HG02852 (cell line): ENCODE measurements around the gene CTSC.
A peak's percentile ranks its signal among the peaks of the same experiment; 100 is the strongest.
"Not testable (repeated sequence)": the region's sequence is repeated elsewhere in the genome, so short reads cannot be mapped to it uniquely, and the experiment has no call there.

Experiments
- ATAC-seq: cut with Tn5 transposase; IDR thresholded peaks from one replicate; pipeline ENCODE4 v1.9.1; 2021; ENCODE audit warnings: mild to moderate bottlenecking, moderate library complexity; ENCODE audit not compliant: unreplicated experiment

CTSC gene

DNA sequence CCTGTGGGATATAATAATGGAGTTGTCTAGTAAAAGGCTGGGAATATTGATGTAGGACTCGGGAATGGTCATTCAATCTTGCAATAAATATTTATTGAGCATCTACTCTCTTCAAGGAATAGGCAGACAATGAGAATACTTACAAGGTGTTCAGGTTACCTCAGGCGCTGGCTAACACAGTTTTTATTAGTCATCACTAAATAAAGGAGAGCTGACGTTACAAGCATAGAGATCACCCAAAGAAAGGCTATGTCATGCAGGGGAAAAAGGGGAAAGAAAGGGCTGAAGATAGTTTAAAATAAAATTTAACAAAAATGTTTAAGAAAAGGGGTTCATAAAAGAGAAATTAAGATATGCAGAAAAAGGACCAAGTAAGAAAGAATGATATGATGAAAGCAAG lies 15.8 kb upstream of the CTSC start:
- no peak for ATAC-seq

GRCh38 chr11:88352139-88352538 lies 14.6 kb upstream of the CTSC start:
- no peak for ATAC-seq

GRCh38 chr11:88348870-88349269 lies 11.3 kb upstream of the CTSC start:
- ATAC-seq: no peak

DNA sequence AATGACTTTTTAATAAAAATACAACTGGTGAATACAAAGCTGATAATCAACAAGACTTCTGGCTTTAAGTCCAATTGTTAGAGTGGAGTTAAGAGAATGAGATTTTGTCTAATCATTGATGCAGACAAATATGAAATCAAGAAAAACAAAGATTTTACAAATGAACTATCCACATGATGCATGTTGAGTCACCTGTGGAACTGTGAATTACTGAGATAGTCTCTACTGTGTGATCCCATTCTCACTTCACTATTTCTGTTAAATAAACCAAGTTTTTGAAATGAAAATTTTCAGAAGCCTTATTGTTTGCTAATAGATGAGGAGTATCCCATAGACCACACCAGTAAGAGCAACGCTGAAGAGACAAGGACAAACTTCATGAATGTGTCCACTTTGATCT lies 8.4 kb upstream of the CTSC start:
- ATAC-seq: no peak

- no peak for ATAC-seq
Observed at GRCh38 chr11:88345408-88345807, 7.9 kb upstream of the CTSC start.

- no peak for ATAC-seq
Observed at GRCh38 chr11:88344869-88345268, 7.3 kb upstream of the CTSC start.

DNA sequence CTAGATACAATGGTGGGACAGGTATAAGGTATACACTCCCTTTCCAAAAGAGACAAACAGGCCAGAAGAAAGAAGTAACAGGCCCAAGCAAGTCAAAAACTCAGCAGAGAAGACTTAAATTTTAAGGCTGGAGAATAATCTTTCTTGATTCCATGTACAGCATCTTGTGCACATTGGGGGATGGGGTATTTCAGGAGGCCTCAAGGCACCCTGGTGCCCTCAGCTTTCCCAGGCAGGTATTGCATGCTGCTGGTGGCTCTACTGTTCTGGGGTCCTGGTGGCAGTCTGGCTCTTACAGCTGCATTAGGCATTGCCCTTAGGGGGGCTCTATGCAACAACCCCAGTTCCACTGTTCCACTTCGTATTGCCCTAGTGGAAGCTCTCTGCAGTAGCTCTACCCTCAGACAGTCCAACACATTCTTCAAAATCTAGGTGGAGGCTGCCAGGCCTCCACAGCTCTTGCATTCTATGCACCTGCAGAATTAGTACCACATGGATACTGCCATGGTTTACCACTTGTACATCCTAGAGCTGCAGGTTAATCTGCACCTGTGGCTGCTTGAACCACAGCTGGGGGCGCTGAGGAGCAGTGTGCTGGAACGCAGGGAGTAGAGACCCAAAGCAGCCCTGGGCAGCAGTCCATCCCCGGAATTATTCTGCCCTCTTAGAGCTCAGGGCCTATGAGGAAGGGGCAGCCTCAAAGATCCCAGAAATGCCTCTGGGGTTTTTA lies 4.2 kb upstream of the CTSC start:
- ATAC-seq: no peak

- ATAC-seq: no peak
Observed at GRCh38 chr11:88340366-88340935, 2.9 kb upstream of the CTSC start.

DNA sequence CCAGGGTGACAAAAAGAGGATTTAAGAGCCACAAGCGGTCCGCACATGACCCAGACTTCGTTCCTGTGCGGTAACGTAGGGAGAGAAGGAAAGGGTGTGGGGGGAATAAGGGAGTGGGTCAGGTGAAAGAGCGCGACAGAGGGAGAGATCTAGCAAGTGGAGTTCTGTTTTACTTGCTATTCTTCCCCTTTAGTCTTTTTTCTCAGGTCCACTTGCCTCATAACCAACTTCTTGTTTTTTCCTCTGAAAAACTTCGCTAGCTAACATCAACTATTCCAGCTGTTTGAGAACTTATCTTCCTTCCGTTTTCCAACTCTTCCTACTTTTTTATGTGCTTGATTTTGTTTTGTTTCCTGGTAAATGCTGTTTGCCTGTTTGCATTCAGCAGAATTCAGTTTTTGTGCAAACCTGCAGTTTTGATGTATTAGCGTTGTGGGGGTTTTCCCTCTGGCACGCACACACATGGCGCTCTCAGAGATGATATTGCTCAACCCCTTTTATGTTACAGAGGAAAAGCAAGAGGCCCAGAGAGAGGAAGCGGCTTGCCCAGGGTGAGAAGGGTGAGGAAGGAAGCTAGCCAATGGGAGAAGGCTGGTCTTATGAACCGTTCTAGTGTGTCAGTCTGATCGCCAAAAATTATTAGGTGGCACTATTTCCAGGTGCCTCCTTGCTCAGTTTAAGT lies 592 bp upstream of the CTSC start:
- ATAC-seq: peak; percentile 38

DNA sequence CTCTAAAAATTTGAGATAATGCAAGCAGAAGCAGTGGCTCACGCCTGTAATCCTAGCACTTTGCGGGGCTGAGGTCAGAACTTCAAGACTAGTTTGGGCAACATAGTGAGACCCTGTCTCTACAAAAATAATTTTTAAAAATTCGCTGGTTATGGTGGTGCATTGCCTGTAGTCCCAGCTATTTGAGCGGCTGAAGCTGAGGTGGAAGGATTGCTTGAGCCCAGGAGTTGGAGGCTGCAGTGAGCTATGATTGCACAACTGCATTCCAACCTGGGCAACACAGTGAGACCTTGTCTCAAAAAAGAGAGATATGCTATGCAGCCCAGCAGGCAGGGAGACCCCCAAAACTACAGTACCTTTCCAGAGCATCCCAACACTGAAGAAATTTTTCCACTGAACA lies 2.3 kb downstream of the CTSC start:
- no peak for ATAC-seq

DNA sequence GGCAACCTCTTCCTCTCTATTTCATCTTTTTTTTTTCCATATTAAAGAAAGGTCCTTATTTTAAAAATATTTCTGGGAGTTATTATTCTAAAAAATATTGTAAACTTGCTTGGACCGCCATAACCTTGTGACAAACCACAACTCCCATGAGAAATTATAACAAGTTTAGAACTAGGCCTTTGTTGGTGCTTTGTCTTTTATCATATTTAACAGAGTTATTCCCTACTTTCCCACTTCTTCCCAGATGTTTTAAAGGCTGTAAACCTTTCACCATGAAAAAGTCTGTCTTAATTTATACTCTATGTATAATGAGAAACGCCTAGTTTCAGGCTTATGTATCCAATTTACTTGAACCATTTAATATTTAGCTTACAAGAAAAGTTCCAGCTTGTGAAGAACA lies 3.7 kb downstream of the CTSC start:
- no peak for ATAC-seq

DNA sequence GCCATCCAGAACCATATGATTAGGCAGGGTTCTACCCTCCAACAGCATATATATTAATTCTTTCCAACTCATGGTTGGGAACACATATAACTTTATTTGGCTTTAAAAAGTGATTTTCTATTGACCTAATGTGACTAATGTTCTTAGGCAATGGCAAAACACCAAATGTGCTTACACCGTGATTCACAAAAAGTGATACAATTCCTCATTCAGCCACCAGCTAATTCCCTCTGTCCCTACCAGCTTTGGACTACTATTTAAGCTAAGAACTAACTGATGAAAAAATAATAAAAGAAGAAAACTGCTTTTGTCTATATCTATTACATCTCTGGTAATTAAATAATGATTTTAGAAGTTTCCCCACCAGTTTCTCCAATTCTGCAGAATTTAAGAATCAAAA lies 4.7 kb downstream of the CTSC start:
- no peak for ATAC-seq

- no peak for ATAC-seq
Observed at GRCh38 chr11:88330826-88331428, 6.6 kb downstream of the CTSC start.

DNA sequence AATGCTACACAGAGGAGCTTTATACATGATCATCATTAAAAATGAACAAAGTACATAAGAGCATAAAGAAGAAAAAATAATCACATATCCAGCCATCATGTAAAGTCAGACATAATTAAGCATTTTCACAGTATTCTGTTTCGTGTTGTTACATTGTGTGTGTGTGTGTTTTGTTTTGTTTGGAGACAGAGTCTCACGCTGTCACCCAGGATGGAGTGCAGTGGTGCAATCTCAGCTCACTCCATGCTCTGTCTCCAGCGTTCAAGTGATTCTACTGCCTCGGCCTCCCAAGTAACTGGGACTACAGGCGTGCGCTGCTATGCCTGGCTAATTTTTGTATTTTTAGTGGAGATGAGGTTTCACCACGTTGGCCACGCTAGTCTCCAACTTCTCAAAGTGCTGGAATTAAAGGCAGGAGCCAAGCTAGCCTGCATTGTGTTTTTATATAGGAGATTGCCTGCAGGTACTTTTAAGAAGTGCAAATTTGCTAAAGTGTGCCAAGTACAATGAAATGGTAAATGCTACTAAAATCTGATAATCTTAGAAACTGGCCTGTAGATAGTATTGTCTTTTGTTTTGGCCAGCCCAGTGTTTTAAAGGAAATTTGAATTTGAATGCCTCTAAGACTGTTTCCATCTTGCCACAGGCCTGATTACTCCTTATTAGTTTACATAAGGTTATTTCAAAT lies 7.8 kb downstream of the CTSC start:
- no peak for ATAC-seq

DNA sequence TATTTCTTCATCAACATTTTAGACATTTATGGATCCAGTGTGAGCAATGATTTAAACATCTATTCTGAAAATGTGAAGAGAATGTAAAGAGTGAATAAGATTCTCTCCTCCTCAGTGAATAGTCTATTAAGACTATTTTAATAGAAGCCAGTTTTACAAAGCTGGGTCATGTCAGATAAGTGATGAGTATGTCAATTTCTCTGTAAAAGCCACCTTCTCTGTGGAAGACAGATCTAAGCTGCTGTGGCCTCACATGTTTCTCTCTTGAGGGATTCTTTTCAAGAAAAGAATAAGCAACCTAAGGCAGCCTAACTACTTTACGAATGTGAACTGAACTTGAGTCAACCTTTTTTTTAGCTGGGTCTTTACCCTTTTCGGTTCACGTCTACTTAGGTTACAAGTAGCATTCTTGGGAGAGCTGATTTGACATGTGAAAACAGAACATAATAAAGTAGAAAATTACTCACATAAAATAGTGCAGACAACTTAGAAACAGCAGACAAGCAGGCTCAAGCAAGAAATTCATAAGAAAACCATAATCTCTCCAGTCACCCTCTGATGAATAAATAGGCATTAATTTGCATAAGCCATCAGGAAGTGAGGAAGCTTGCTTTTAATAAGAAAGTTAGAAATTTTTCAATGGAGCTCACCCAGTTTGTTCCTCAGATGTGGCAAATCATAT lies 9.9 kb downstream of the CTSC start:
- ATAC-seq: peak; percentile 43

- ATAC-seq: peak; percentile 53
Observed at GRCh38 chr11:88327061-88327460, 10.5 kb downstream of the CTSC start.

- no peak for ATAC-seq
Observed at GRCh38 chr11:88326099-88326498, 11.4 kb downstream of the CTSC start.

DNA sequence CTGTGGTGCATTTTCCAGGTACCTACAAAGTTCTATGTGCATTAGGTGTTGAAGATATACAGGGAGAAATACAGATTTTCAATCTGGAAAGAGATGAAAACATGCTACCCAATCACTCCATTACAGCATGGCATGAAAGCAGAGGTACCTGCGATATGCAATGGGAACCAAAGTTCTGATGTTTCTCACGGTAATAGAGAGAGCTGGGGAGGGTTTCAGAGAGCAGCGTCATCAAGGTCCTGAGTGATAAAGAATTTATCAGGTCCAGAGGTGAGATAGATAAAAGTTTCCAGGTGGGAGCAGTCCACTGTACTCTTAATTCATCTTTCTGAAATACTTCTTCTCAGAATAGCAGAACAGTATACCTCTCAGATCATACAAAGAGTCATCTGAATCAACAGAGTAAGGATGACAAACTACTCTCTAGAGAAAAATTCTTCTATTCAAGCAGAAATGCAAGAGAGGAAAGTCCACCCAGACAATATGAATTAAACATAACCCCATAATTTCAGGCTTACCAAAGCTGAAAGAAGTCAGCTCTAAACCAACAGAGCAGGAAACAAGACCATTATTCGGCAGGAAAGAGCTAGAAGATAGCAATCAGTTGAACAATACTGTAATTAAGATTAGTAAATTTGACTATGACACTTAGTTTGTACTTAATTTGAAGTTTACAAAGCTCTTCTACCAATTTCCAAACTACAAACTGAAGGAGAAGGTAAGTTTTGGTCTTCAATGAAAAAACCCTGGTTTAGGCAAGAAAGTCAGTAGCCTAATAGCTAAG lies 12.8 kb downstream of the CTSC start:
- no peak for ATAC-seq

DNA sequence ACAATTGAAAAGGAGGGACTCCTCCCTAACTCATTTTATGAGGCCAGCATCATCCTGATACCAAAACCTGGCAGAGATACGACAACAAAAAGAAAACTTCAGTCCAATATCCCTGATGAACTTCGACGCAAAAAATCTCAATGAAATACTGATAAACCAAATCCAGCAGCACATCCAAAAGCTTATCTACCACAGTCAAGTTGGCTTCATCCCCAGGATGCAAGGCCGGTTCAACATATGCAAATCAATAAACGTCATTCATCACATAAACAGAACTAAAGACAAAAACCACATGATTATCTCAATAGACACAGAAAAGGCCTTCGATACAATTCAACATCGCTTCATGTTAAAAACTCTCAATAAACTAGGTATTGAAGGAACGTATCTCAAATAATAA lies 14.7 kb downstream of the CTSC start:
- ATAC-seq: not testable (repeated sequence)

- not testable (repeated sequence) for ATAC-seq
Observed at GRCh38 chr11:88321412-88321811, 16.1 kb downstream of the CTSC start.
